GM11168 (cell line): Measurements from ENCODE around the gene NUCKS1.

Source experiments
- in situ Hi-C: fragments of 300-500 bp; cut with MboI; formaldehyde crosslinking; loops from one replicate; pipeline ENCODE4 v1.12.0; 2022; ENCODE audit warnings: low sequenced_read_pairs; ENCODE audit not compliant: unreplicated experiment

NUCKS1 gene

GRCh38 chr1:205676597-205676996 is 73.4 kb downstream of the NUCKS1 start:
- in situ Hi-C loops = no loop called here

- in situ Hi-C loops = no loop called here
Measured at GRCh38 chr1:205676002-205676401, 74.0 kb downstream of the NUCKS1 start.

- in situ Hi-C loops = no loop called here
Measured at GRCh38 chr1:205675247-205675646, 74.7 kb downstream of the NUCKS1 start.

- in situ Hi-C loops = no loop called here
Measured at GRCh38 chr1:205672970-205673369, 77.0 kb downstream of the NUCKS1 start.

GRCh38 chr1:205672395-205672889 is 77.5 kb downstream of the NUCKS1 start:
- in situ Hi-C loops = no loop called here

- in situ Hi-C loops = no loop called here
Measured at GRCh38 chr1:205670611-205671430, 79.2 kb downstream of the NUCKS1 start.

- in situ Hi-C loops = no loop called here
Measured at GRCh38 chr1:205670150-205670446, 79.9 kb downstream of the NUCKS1 start.

- in situ Hi-C loops = no loop called here
Measured at GRCh38 chr1:205669341-205670149, 80.4 kb downstream of the NUCKS1 start.

GRCh38 chr1:205668951-205669340 is 81.0 kb downstream of the NUCKS1 start:
- in situ Hi-C loops = no loop called here

GRCh38 chr1:205667909-205668643 is 81.9 kb downstream of the NUCKS1 start:
- in situ Hi-C loops = no loop called here

GRCh38 chr1:205666372-205667166 is 83.4 kb downstream of the NUCKS1 start:
- in situ Hi-C loops = no loop called here

GRCh38 chr1:205665201-205666045 is 84.6 kb downstream of the NUCKS1 start:
- in situ Hi-C loops = no loop called here

GRCh38 chr1:205664399-205665017 is 85.5 kb downstream of the NUCKS1 start:
- in situ Hi-C loops = no loop called here

GRCh38 chr1:205663286-205663936 is 86.6 kb downstream of the NUCKS1 start:
- in situ Hi-C loops = no loop called here
